ENCODE results near the gene MAST4. TPM values are rescaled to one million over a fixed set of nuclear protein-coding genes. Genes with fewer than 3 reads are reported as not detected.

Gene MAST4
- total and polyA plus RNA-seq, 2 of the 13 experiments (the other 11 are each of a cell fraction or from before 2014, with no cell fraction given), result 3.4 to 3.7 TPM

DNA sequence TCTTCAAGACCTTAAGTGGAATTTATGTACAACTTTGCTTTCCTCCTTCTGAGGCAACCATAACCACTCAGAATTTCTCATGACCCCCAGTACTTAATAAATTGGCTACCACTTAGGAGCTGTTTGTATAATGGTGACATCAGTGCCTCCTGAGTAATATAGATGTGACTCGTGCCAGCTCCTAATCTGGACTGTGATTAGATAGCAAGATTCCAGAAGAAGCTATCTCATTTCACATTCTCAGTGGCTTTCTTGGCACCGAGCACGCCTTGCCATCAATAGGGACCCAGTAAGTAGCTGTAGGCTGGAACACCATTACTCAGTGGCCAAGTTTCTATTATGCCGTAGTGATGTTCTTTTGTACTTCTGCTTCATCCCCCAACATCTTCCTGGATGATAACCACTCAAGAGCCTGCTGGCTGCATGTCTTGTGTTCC is 371.7 kb downstream of the MAST4 start:
- no peak for TF ChIP-seq TOPORS (CRISPR knock-in tag; IDR thresholded peaks at IDR 0.05)
- TF ChIP-seq RFXAP (CRISPR knock-in tag; IDR thresholded peaks at IDR 0.05; ENCODE audit: borderline replicate concordance), result no peak
- TF ChIP-seq SRSF4 (IDR thresholded peaks at IDR 0.05; ENCODE audit: low read depth, low read length, poor library complexity, severe bottlenecking), result no peak
- no peak for TF ChIP-seq THAP11 (CRISPR knock-in tag; IDR thresholded peaks at IDR 0.05)
- TF ChIP-seq, protein P1, sequence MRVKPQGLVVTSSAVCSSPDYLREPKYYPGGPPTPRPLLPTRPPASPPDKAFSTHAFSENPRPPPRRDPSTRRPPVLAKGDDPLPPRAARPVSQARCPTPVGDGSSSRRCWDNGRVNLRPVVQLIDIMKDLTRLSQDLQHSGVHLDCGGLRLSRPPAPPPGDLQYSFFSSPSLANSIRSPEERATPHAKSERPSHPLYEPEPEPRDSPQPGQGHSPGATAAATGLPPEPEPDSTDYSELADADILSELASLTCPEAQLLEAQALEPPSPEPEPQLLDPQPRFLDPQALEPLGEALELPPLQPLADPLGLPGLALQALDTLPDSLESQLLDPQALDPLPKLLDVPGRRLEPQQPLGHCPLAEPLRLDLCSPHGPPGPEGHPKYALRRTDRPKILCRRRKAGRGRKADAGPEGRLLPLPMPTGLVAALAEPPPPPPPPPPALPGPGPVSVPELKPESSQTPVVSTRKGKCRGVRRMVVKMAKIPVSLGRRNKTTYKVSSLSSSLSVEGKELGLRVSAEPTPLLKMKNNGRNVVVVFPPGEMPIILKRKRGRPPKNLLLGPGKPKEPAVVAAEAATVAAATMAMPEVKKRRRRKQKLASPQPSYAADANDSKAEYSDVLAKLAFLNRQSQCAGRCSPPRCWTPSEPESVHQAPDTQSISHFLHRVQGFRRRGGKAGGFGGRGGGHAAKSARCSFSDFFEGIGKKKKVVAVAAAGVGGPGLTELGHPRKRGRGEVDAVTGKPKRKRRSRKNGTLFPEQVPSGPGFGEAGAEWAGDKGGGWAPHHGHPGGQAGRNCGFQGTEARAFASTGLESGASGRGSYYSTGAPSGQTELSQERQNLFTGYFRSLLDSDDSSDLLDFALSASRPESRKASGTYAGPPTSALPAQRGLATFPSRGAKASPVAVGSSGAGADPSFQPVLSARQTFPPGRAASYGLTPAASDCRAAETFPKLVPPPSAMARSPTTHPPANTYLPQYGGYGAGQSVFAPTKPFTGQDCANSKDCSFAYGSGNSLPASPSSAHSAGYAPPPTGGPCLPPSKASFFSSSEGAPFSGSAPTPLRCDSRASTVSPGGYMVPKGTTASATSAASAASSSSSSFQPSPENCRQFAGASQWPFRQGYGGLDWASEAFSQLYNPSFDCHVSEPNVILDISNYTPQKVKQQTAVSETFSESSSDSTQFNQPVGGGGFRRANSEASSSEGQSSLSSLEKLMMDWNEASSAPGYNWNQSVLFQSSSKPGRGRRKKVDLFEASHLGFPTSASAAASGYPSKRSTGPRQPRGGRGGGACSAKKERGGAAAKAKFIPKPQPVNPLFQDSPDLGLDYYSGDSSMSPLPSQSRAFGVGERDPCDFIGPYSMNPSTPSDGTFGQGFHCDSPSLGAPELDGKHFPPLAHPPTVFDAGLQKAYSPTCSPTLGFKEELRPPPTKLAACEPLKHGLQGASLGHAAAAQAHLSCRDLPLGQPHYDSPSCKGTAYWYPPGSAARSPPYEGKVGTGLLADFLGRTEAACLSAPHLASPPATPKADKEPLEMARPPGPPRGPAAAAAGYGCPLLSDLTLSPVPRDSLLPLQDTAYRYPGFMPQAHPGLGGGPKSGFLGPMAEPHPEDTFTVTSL (CRISPR knock-in tag; IDR thresholded peaks at IDR 0.05; ENCODE audit: borderline replicate concordance), result no peak
- TF ChIP-seq CBX2 (IDR thresholded peaks at IDR 0.05; ENCODE audit: low read depth, low read length), result no peak
- no peak for TF ChIP-seq CBX2 (CRISPR knock-in tag; IDR thresholded peaks at IDR 0.05; ENCODE audit: low read depth)
- no peak for TF ChIP-seq MIER2 (CRISPR knock-in tag; IDR thresholded peaks at IDR 0.05)
- TF ChIP-seq ZNF543 (CRISPR knock-in tag; IDR thresholded peaks at IDR 0.05), result no peak
- no peak for TF ChIP-seq KMT2A (CRISPR knock-in tag; IDR thresholded peaks at IDR 0.05)
- TF ChIP-seq ZNF547 (CRISPR knock-in tag; IDR thresholded peaks at IDR 0.05), result no peak
- in situ Hi-C loops (cut with HindIII; ENCODE audit: extremely low pct_ligation_motif_present, low pct_unique_long_range_greater_than_20kb), result no loop called here
- ChIA-PET POLR2A (no interaction called here), CTCF (ENCODE audit: low intra/inter-chr PET ratio, low total read pairs) (no interaction called here)
- H3K9ac ChIP-seq (ENCODE audit: insufficient read depth, low read depth, low read length), result no peak overlapping the region
- H3K27ac ChIP-seq (ENCODE audit: extremely low read length, insufficient read depth, low read length), result no peak overlapping the region
- H3K4me1 ChIP-seq (ENCODE audit: insufficient read depth, low read length), result no peaks in the 10 kb centered on the region
- no peaks in the 10 kb centered on the region for H4K20me1 ChIP-seq (ENCODE audit: insufficient read depth, low read length)
- ATAC-seq (no peak), FAIRE-seq (no peak), DNase-seq (ENCODE audit: low spot score) (no peak)
- no peak overlapping the region for H3K4me2 ChIP-seq (ENCODE audit: low read depth, low read length)
- no TSS peak for BruUV-seq (replicated peaks)
- no peak overlapping the region for H2AFZ ChIP-seq (ENCODE audit: low read length)
- WGBS (ENCODE audit: low lambda C conversion rate), result 55% methylated on average over 4 of the region's 4 CpGs
- intact Hi-C loops (cut with micrococcal nuclease; ENCODE audit: unreplicated experiment), result no loop called here
- H3K27me3 ChIP-seq (ENCODE audit: control insufficient read depth in 1 of 2, insufficient read depth in 2 of 2, low read length in 2 of 2), result 0 out of 5 replicates have a peak, but pooled peaks cover 0 to 3% of the 10 kb centered on the region in 2 experiments
- no peak overlapping the region for H3K4me3 ChIP-seq (replicated peaks in 1 of 3; ENCODE audit: insufficient read depth in 1 of 3, low read depth in 2 of 3, low read length in 3 of 3)
- H3K79me2 ChIP-seq (ENCODE audit: insufficient read depth, low read length), result no peaks in the 10 kb centered on the region
- no peaks in the 10 kb centered on the region for H3K36me3 ChIP-seq (replicated peaks in 1 of 2; ENCODE audit: control insufficient read depth in 1 of 2, insufficient read depth in 2 of 2, low read length in 2 of 2)
- no peaks in the 10 kb centered on the region for H3K9me3 ChIP-seq (ENCODE audit: low read length)

All from HepG2 (cell line).